ENCODE results near the gene CD2.
A peak's percentile ranks its signal among the peaks of the same experiment; 100 is the strongest.

The CD2 gene

DNA sequence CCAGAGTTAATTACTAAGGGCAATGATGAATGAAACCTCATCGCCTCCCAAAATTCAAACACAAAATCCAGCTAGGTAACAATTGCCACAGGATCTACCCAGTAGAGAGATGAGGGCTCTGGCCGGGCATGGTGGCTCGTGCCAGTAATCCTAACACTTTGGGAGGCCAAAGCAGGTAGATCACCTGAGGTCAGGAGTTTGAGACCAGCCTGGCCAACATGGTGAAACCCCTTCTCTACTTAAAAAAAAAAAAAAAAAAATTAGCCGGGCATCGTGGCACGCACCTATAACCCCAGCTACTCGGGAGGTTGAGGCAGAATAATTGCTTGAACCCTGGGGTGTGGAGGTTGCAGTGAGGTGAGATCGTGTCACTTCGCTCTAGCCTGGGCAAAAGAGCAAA, 15.8 kb downstream of the CD2 start:
- Histone ChIP-seq H2AFZ (ENCODE audit: low read depth, low read length) (peak overlapping the region; percentile 81), H4K20me1 (ENCODE audit: insufficient read depth, low read length) (no peaks in the 10 kb centered on the region), H3K4me1 (ENCODE audit: low read length) (peaks cover 12% of the 10 kb centered on the region), H3K79me2 (ENCODE audit: low read length) (no peaks in the 10 kb centered on the region), H3K36me3 (replicated peaks; ENCODE audit: low read depth, low read length) (no peaks in the 10 kb centered on the region), H3K4me2 (ENCODE audit: low read length) (peak overlapping the region; percentile 36), H3K27ac (ENCODE audit: low read length) (no peak overlapping the region), H3K9me3 (ENCODE audit: insufficient read depth, low read length) (no peaks in the 10 kb centered on the region), H3K27me3 (ENCODE audit: low read depth, low read length) (no peaks in the 10 kb centered on the region), H3K4me3 (ENCODE audit: low read length) (no peak overlapping the region), H3K9ac (ENCODE audit: low read length) (no peak overlapping the region)
- TF ChIP-seq, protein P1, sequence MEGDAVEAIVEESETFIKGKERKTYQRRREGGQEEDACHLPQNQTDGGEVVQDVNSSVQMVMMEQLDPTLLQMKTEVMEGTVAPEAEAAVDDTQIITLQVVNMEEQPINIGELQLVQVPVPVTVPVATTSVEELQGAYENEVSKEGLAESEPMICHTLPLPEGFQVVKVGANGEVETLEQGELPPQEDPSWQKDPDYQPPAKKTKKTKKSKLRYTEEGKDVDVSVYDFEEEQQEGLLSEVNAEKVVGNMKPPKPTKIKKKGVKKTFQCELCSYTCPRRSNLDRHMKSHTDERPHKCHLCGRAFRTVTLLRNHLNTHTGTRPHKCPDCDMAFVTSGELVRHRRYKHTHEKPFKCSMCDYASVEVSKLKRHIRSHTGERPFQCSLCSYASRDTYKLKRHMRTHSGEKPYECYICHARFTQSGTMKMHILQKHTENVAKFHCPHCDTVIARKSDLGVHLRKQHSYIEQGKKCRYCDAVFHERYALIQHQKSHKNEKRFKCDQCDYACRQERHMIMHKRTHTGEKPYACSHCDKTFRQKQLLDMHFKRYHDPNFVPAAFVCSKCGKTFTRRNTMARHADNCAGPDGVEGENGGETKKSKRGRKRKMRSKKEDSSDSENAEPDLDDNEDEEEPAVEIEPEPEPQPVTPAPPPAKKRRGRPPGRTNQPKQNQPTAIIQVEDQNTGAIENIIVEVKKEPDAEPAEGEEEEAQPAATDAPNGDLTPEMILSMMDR (IDR thresholded peaks at IDR 0.05; ENCODE audit: low read depth, low read length) = no peak

GRCh38 chr1:116770625-116771024, 16.4 kb downstream of the CD2 start:
- Histone ChIP-seq H3K36me3 (replicated peaks; ENCODE audit: low read depth, low read length) (no peaks in the 10 kb centered on the region), H3K27me3 (ENCODE audit: low read depth, low read length) (no peaks in the 10 kb centered on the region), H4K20me1 (ENCODE audit: insufficient read depth, low read length) (no peaks in the 10 kb centered on the region), H3K79me2 (ENCODE audit: low read length) (no peaks in the 10 kb centered on the region), H3K4me1 (ENCODE audit: low read length) (peaks cover 12% of the 10 kb centered on the region), H2AFZ (ENCODE audit: low read depth, low read length) (no peak overlapping the region), H3K27ac (ENCODE audit: low read length) (no peak overlapping the region), H3K4me3 (ENCODE audit: low read length) (no peak overlapping the region), H3K9ac (ENCODE audit: low read length) (no peak overlapping the region), H3K4me2 (ENCODE audit: low read length) (no peak overlapping the region), H3K9me3 (ENCODE audit: insufficient read depth, low read length) (no peaks in the 10 kb centered on the region)
- TF ChIP-seq EZH2phosphoT487 (IDR thresholded peaks at IDR 0.05; ENCODE audit: low read depth) = no peak
- TF ChIP-seq, protein P1 (IDR thresholded peaks at IDR 0.05; ENCODE audit: low read depth, low read length) = no peak

DNA sequence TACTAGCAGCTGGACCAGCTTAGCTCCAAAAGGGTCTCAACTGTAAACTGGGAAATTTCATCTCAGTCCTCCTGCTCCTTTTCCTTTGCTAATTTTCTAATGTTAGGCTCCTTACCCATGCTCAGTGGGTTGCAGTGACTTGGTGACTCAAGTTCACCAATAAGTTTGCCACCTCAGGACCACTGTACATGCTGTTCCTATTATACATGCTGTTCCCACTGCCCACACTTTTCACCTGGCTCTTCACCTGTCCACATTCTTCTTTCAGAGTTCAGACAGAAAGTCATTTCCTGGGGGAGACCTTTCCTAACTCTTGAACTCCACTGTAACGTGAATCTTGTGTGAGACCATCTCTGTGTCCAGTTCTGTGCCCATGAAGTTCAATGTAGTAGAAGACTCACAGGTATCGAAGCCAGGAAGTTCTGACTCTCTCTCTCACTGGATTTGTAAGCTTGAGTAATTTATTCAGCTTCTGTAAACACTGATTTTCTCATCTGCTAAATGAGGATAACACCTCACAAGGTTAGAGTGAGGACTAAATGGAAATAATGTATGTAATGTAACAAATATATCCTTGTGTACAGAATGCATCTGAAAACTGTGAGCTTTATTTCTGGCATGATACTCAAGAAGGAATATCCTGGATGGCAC, 17.9 kb downstream of the CD2 start:
- H3K36me3 ChIP-seq (replicated peaks; ENCODE audit: low read depth, low read length) = no peaks in the 10 kb centered on the region
- H4K20me1 ChIP-seq (ENCODE audit: insufficient read depth, low read length) = no peaks in the 10 kb centered on the region
- no peaks in the 10 kb centered on the region for H3K79me2 ChIP-seq (ENCODE audit: low read length)
- no peak overlapping the region for H3K27ac ChIP-seq (ENCODE audit: low read length)
- no peaks in the 10 kb centered on the region for H3K9me3 ChIP-seq (ENCODE audit: insufficient read depth, low read length)
- no peak overlapping the region for H3K4me3 ChIP-seq (ENCODE audit: low read length)
- H3K4me2 ChIP-seq (ENCODE audit: low read length) = no peak overlapping the region
- H3K4me1 ChIP-seq (ENCODE audit: low read length) = peaks cover 12% of the 10 kb centered on the region
- TF ChIP-seq EZH2phosphoT487 (IDR thresholded peaks at IDR 0.05; ENCODE audit: low read depth) = no peak
- TF ChIP-seq, protein P1 (IDR thresholded peaks at IDR 0.05; ENCODE audit: low read depth, low read length) = no peak
- H2AFZ ChIP-seq (ENCODE audit: low read depth, low read length) = no peak overlapping the region
- no peak overlapping the region for H3K9ac ChIP-seq (ENCODE audit: low read length)
- no peaks in the 10 kb centered on the region for H3K27me3 ChIP-seq (ENCODE audit: low read depth, low read length)

- no peaks in the 10 kb centered on the region for H3K36me3 ChIP-seq (replicated peaks; ENCODE audit: low read depth, low read length)
- no peak overlapping the region for H3K27ac ChIP-seq (ENCODE audit: low read length)
- H3K9me3 ChIP-seq (ENCODE audit: insufficient read depth, low read length) = no peaks in the 10 kb centered on the region
- H3K4me2 ChIP-seq (ENCODE audit: low read length) = no peak overlapping the region
- H3K4me3 ChIP-seq (ENCODE audit: low read length) = no peak overlapping the region
- no peak overlapping the region for H3K9ac ChIP-seq (ENCODE audit: low read length)
- H3K79me2 ChIP-seq (ENCODE audit: low read length) = no peaks in the 10 kb centered on the region
- H2AFZ ChIP-seq (ENCODE audit: low read depth, low read length) = no peak overlapping the region
- peaks cover 15% of the 10 kb centered on the region for H3K4me1 ChIP-seq (ENCODE audit: low read length)
- no peaks in the 10 kb centered on the region for H3K27me3 ChIP-seq (ENCODE audit: low read depth, low read length)
- H4K20me1 ChIP-seq (ENCODE audit: insufficient read depth, low read length) = no peaks in the 10 kb centered on the region
- TF ChIP-seq, protein P1 (IDR thresholded peaks at IDR 0.05; ENCODE audit: low read depth, low read length) = no peak
- TF ChIP-seq EZH2phosphoT487 (IDR thresholded peaks at IDR 0.05; ENCODE audit: low read depth) = no peak
Measured at GRCh38 chr1:116772648-116773045, 18.4 kb downstream of the CD2 start.
